ENCODE results near the gene IGFBP1. TPM values are rescaled to one million over a fixed set of nuclear protein-coding genes. Genes with fewer than 3 reads are reported as not detected.

The IGFBP1 gene
- total and polyA plus RNA-seq, 2 of the 13 experiments (the other 11 are each of a cell fraction or from before 2014, with no cell fraction given), result 5.4 to 885 TPM

GRCh38 chr7:45892407-45893035 lies 4.2 kb downstream of the IGFBP1 start (continued):
- no peak for TF ChIP-seq ZNF235 (CRISPR knock-in tag; IDR thresholded peaks at IDR 0.05; ENCODE audit: borderline replicate concordance)
- no peak for TF ChIP-seq NCOR1 (IDR thresholded peaks at IDR 0.05; ENCODE audit: borderline replicate concordance, low read length)
- 0 out of 2 replicates have a peak, but pooled peaks have one; percentile 11 for TF ChIP-seq ZNF891 (CRISPR knock-in tag; IDR thresholded peaks at IDR 0.05)
- TF ChIP-seq ERF (CRISPR knock-in tag; IDR thresholded peaks at IDR 0.05), result peak; percentile 48
- 0 out of 2 replicates have a peak, but pooled peaks have one; percentile 40 for TF ChIP-seq ZNF263 (CRISPR knock-in tag; IDR thresholded peaks at IDR 0.05)
- no peak for TF ChIP-seq HNF1B (CRISPR knock-in tag; IDR thresholded peaks at IDR 0.05)
- TF ChIP-seq E2F2 (CRISPR knock-in tag; IDR thresholded peaks at IDR 0.05; ENCODE audit: borderline replicate concordance), result peak; percentile 86; the same call in 1 of the 2 replicates
- no peak for TF ChIP-seq KDM4B (CRISPR knock-in tag; IDR thresholded peaks at IDR 0.05)
- no peak for TF ChIP-seq ATF2 (CRISPR knock-in tag; IDR thresholded peaks at IDR 0.05)
- TF ChIP-seq ZNF276 (CRISPR knock-in tag; IDR thresholded peaks at IDR 0.05; ENCODE audit: low read depth), result no peak
- 0 out of 2 replicates have a peak, but pooled peaks have one; percentile 29 for TF ChIP-seq ZNF674 (CRISPR knock-in tag; IDR thresholded peaks at IDR 0.05; ENCODE audit: low read depth)
- TF ChIP-seq ZNF883 (CRISPR knock-in tag; IDR thresholded peaks at IDR 0.05; ENCODE audit: not compliant biosample characterization), result no peak
- no peak for TF ChIP-seq SRF (IDR thresholded peaks at IDR 0.05; ENCODE audit: low read depth, low read length)
- no peak for TF ChIP-seq ZBTB34 (CRISPR knock-in tag; IDR thresholded peaks at IDR 0.05)
- TF ChIP-seq IRF2 (CRISPR knock-in tag; IDR thresholded peaks at IDR 0.05), result peak; percentile 69
- peak; percentile 52 for TF ChIP-seq BCL6 (CRISPR knock-in tag; IDR thresholded peaks at IDR 0.05)
- 0 out of 2 replicates have a peak, but pooled peaks have one; percentile 74 for TF ChIP-seq ZNF550 (CRISPR knock-in tag; IDR thresholded peaks at IDR 0.05; ENCODE audit: borderline replicate concordance)
- TF ChIP-seq MTA1 (CRISPR knock-in tag; IDR thresholded peaks at IDR 0.05; ENCODE audit: borderline replicate concordance), result no peak
- TF ChIP-seq PBX3 (CRISPR knock-in tag; IDR thresholded peaks at IDR 0.05; ENCODE audit: borderline replicate concordance), result 0 out of 2 replicates have a peak, but pooled peaks have one; percentile 15

Measured in HepG2 (cell line).